Measurements from ENCODE around the gene ABHD16A.

The ABHD16A gene

DNA sequence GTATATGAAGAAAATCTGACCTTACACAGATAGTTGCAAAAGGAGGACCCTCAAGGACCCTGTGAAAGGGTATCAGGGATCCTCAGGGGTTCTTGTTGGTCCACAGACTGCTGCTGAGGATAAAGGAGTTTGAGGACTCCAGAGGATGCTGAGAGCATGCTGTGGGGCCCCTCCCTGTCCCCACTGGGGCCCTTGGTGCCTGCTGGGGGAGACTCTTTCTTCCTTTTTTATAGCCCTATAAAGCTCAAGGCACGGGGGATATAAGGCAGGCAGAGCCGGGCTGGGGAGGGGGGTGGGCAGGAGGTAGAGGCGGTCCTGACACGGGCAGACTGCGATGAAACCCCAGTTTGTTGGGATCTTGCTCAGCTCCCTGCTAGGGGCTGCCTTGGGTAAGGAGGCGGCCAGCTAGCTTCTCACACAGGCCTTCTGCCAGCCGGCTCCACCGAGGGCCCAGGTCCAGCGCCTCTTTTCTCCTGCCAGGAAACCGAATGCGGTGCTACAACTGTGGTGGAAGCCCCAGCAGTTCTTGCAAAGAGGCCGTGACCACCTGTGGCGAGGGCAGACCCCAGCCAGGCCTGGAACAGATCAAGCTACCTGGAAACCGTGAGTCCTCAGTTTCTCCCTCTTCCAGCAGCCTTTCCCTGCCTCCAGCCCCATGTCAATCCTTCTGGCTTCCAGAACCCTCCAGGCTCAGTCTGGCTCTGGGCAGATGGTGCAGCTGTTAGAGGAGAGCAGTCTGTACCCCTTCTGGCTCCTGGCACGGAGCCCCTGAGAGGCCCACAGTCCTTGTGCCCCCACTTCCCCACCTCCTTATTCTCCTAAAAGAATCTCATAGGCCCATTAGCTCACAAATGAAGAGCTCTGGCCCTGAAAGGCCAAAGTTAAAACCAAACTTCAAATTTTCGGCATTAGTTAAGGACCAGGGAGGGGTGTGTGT, 12.2 kb upstream of the ABHD16A start, which contains the start of gene LY6G6D:
Gene LY6G6D, plus strand, starts transcription at position 327 of the 937 bp plus-strand sequence. Its CDS starts 8 bp downstream, at position 335.
- Histone ChIP-seq H3K36me3 (ENCODE audit: low read depth) (no peaks in the 10 kb centered on the region), H3K27me3 (ENCODE audit: insufficient read depth, poor library complexity, severe bottlenecking) (no peaks in the 10 kb centered on the region), H3K27ac (ENCODE audit: poor library complexity, severe bottlenecking) (no peak within 1 kb of the TSS), H3K4me3 (ENCODE audit: severe bottlenecking) (no peak within 1 kb of the TSS), H3K9me3 (ENCODE audit: severe bottlenecking) (no peaks in the 10 kb centered on the region), H3K4me1 (ENCODE audit: insufficient read depth, poor library complexity, severe bottlenecking) (peaks cover 21% of the 10 kb centered on the region)
- ATAC-seq (ENCODE audit: low read depth) (no peak), DNase-seq (ENCODE audit: low spot score) (no peak)
- TF ChIP-seq, protein P1, sequence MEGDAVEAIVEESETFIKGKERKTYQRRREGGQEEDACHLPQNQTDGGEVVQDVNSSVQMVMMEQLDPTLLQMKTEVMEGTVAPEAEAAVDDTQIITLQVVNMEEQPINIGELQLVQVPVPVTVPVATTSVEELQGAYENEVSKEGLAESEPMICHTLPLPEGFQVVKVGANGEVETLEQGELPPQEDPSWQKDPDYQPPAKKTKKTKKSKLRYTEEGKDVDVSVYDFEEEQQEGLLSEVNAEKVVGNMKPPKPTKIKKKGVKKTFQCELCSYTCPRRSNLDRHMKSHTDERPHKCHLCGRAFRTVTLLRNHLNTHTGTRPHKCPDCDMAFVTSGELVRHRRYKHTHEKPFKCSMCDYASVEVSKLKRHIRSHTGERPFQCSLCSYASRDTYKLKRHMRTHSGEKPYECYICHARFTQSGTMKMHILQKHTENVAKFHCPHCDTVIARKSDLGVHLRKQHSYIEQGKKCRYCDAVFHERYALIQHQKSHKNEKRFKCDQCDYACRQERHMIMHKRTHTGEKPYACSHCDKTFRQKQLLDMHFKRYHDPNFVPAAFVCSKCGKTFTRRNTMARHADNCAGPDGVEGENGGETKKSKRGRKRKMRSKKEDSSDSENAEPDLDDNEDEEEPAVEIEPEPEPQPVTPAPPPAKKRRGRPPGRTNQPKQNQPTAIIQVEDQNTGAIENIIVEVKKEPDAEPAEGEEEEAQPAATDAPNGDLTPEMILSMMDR (IDR thresholded peaks at IDR 0.05; ENCODE audit: poor library complexity, severe bottlenecking), result no peak

DNA sequence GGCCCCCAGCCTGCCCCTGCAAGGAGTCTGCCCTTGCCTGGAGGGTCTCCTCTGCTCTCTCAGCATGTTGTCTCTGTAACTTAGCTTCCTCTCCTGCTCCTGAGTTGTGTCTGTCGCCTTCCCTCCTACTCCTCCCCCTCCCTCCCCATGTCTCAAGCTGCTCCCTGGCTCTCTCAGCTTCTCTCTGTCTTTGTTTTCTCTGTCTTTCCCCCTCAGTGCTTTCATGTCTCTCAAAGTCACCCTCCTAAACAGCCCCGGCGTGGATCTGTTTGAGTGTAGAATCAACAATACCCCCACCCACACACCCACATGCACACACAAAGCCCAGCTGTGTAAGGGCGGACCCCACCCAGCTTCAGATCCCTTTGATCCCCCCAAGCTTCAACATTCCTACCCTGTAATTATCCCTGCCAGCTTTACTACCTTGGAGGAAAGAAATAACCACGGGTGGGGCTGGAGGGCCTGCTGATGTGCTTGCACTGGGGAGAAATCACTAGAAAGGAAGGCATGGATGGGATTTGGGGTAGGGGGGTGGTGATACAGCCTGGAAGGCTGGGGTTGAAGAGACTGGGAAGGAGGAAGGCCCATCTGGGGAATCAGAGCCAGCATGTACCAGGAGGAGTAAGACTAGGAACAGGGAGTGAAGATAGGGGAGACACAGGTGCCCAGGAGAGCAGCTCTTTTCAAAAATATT, 11.0 kb upstream of the ABHD16A start:
- no peaks in the 10 kb centered on the region for H3K36me3 ChIP-seq (ENCODE audit: low read depth)
- no peak for DNase-seq (ENCODE audit: low spot score)
- ATAC-seq (ENCODE audit: low read depth), result no peak
- TF ChIP-seq, protein P1 (IDR thresholded peaks at IDR 0.05; ENCODE audit: poor library complexity, severe bottlenecking), result no peak
- H3K27me3 ChIP-seq (ENCODE audit: insufficient read depth, poor library complexity, severe bottlenecking), result no peaks in the 10 kb centered on the region
- no peak overlapping the region for H3K27ac ChIP-seq (ENCODE audit: poor library complexity, severe bottlenecking)
- peaks cover 21% of the 10 kb centered on the region for H3K4me1 ChIP-seq (ENCODE audit: insufficient read depth, poor library complexity, severe bottlenecking)
- H3K4me3 ChIP-seq (ENCODE audit: severe bottlenecking), result no peak overlapping the region
- H3K9me3 ChIP-seq (ENCODE audit: severe bottlenecking), result no peaks in the 10 kb centered on the region

DNA sequence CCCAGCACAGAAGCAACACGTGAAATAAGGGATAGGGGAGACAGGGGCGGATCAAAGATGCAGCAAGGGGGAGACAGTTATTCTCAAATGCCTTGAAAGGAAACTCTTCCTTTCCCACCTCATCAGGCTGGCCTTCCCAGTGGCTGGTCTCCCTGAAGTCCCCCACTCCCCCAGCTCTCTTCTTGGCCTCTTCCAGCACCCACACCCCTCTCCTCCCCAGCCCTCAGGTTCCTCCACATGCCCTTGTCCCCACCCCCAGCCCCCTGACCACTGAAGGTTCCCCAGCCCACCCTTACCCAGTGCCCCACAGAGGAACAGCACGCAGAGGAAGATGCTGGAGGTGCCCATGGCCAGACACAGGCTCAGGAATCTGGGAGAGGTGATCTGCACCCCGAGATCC, 10.3 kb upstream of the ABHD16A start:
- DNase-seq (ENCODE audit: low spot score) (no peak), ATAC-seq (ENCODE audit: low read depth) (no peak)
- Histone ChIP-seq H3K27ac (ENCODE audit: poor library complexity, severe bottlenecking) (no peak overlapping the region), H3K36me3 (ENCODE audit: low read depth) (no peaks in the 10 kb centered on the region), H3K27me3 (ENCODE audit: insufficient read depth, poor library complexity, severe bottlenecking) (no peaks in the 10 kb centered on the region), H3K4me3 (ENCODE audit: severe bottlenecking) (no peak overlapping the region), H3K4me1 (ENCODE audit: insufficient read depth, poor library complexity, severe bottlenecking) (peaks cover 17% of the 10 kb centered on the region), H3K9me3 (ENCODE audit: severe bottlenecking) (no peaks in the 10 kb centered on the region)
- TF ChIP-seq, protein P1 (IDR thresholded peaks at IDR 0.05; ENCODE audit: poor library complexity, severe bottlenecking), result no peak

DNA sequence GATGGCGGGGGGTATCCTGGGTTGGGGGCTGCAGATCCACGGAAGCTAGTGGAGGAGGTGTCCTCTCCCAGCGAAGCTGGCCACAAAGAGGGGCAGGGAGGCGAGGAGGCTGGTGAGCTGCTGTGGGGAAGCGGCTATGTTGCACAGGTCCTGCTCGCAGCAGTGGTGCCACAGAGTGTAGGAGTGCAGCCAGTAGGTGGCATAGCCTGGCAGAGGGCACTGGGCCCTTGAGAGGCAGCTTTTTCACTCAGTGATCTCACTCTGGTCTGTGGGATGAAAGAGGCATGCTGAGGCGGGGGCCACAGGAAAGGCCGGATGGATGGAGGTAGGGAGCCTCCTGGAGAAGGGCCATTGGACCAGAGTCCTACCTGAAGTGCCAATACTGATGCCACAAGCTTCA, 9.2 kb upstream of the ABHD16A start:
- TF ChIP-seq, protein P1 (IDR thresholded peaks at IDR 0.05; ENCODE audit: poor library complexity, severe bottlenecking), result peak; percentile 36

More for the DNA sequence above, 9.2 kb upstream of the ABHD16A start:
- Histone ChIP-seq H3K4me1 (ENCODE audit: insufficient read depth, poor library complexity, severe bottlenecking) (peaks cover 5% of the 10 kb centered on the region), H3K9me3 (ENCODE audit: severe bottlenecking) (no peaks in the 10 kb centered on the region), H3K36me3 (ENCODE audit: low read depth) (no peaks in the 10 kb centered on the region), H3K4me3 (ENCODE audit: severe bottlenecking) (no peak overlapping the region), H3K27ac (ENCODE audit: poor library complexity, severe bottlenecking) (no peak overlapping the region), H3K27me3 (ENCODE audit: insufficient read depth, poor library complexity, severe bottlenecking) (no peaks in the 10 kb centered on the region)
- no peak for DNase-seq (ENCODE audit: low spot score)
- ATAC-seq (ENCODE audit: low read depth), result peak; percentile 77
